GM13977 (cell line): ENCODE data around the gene IGF2R.

Experiments
- DNase-seq: peaks from one replicate; pipeline ENCODE4 v3.0.0; 2012; ENCODE audit warnings: low spot score
- in situ Hi-C: fragments of 300-500 bp; cut with MboI; formaldehyde crosslinking; loops from one replicate; pipeline ENCODE4 v1.12.0; 2022; ENCODE audit warnings: low sequenced_read_pairs, low pct_unique_long_range_greater_than_20kb, mixed read lengths, inconsistent platforms; ENCODE audit not compliant: unreplicated experiment
- TF ChIP-seq, protein P1 (sequence below): IDR thresholded peaks from 2 replicates; pipeline ENCODE4 v1.5.1; 2012; ENCODE audit warnings: mild to moderate bottlenecking, control low read depth; ENCODE audit not compliant: insufficient read depth; ENCODE audit errors: extremely low read depth, missing control alignments

IGF2R gene

DNA sequence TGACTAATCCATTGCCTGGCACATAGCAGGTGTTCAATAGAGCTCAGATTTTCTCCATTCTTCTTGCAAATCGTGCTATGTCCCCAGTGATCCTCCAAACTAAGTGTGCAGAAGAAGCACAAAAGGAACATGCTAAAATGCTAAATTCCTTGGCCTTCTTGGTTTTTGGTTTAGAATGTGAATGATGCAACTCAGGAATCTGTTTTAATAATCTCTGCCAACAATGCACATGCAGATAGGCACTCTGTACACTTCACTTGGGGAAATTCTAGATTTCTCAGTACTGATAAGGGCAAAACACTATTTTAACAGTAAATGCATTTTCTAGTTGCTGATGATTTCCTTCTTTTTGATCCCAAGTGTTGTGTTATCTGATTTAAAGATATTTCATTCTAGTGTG is 188.0 kb downstream of the IGF2R start:
- TF ChIP-seq, protein P1, sequence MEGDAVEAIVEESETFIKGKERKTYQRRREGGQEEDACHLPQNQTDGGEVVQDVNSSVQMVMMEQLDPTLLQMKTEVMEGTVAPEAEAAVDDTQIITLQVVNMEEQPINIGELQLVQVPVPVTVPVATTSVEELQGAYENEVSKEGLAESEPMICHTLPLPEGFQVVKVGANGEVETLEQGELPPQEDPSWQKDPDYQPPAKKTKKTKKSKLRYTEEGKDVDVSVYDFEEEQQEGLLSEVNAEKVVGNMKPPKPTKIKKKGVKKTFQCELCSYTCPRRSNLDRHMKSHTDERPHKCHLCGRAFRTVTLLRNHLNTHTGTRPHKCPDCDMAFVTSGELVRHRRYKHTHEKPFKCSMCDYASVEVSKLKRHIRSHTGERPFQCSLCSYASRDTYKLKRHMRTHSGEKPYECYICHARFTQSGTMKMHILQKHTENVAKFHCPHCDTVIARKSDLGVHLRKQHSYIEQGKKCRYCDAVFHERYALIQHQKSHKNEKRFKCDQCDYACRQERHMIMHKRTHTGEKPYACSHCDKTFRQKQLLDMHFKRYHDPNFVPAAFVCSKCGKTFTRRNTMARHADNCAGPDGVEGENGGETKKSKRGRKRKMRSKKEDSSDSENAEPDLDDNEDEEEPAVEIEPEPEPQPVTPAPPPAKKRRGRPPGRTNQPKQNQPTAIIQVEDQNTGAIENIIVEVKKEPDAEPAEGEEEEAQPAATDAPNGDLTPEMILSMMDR, result no peak
- in situ Hi-C loops, result no loop called here
- no peak for DNase-seq

DNA sequence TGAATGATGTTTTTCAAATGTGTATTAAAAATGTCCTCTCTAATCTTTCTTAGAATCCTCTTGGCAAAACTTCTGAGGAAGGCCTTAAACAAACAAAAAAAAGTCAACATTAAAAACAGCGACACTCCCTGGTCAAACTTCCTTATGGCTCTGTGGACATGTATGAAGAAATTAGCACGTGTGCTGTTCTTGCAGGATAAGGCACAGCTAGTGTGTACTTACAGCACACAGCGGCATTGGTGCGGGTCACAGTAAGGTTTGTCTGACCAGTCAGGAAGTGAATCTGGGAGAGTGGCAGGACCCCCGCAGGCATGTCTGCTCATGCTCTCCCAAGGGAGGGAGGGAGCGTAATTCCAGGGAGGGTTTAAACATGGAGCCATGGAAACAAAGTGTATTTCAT is 191.6 kb downstream of the IGF2R start:
- TF ChIP-seq, protein P1, result no peak
- no peak for DNase-seq
- in situ Hi-C loops, result no loop called here
